Spleen (tissue), 11 donors: Measurements from ENCODE around the gene TXNRD2. TPM values are rescaled to one million over a fixed set of nuclear protein-coding genes. Genes with fewer than 3 reads are reported as not detected.

Experiments used
- DNase-seq: peaks from one replicate; pipeline ENCODE4 v3.0.0-alpha.2; 2020
- H3K27ac ChIP-seq, 8 donors: fragments of 200-600 bp; sonication (generic) in 7 of 8; 1 replicate in 4 of 8; 2 replicates in 4 of 8; pipeline versions ENCODE4 v1.5.0 to v1.8.0; 2016 to 2021; ENCODE audit warnings: inconsistent platforms in 4 of 8, mild to moderate bottlenecking in 4 of 8, moderate library complexity in 1 of 8
- H3K27me3 ChIP-seq, 7 donors: fragments of 200-600 bp; sonication (generic) in 6 of 7; replicated peaks in 1 of 7; 1 replicate in 4 of 7; 2 replicates in 3 of 7; pipeline versions ENCODE4 v1.5.0 to v1.8.0; 2016 to 2021; ENCODE audit warnings: inconsistent platforms in 3 of 7, mild to moderate bottlenecking in 1 of 7
- H3K36me3 ChIP-seq, 6 donors: fragments of 200-600 bp; sonication (generic) in 5 of 6; 1 replicate in 4 of 6; 2 replicates in 2 of 6; pipeline versions ENCODE4 v1.5.0 to v1.8.0; 2016 to 2021; ENCODE audit warnings: inconsistent platforms in 2 of 6
- H3K4me1 ChIP-seq, 6 donors: fragments of 200-600 bp; sonication (generic) in 5 of 6; 1 replicate in 3 of 6; 2 replicates in 3 of 6; pipeline versions ENCODE4 v1.5.0 to v1.8.0; 2016 to 2021; ENCODE audit warnings: inconsistent platforms in 3 of 6
- H3K4me3 ChIP-seq, 8 donors: fragments of 200-600 bp; sonication (generic) in 7 of 8; 1 replicate in 4 of 8; 2 replicates in 4 of 8; pipeline versions ENCODE4 v1.5.0 to v1.8.0; 2016 to 2021; ENCODE audit warnings: inconsistent platforms in 4 of 8, mild to moderate bottlenecking in 4 of 8, moderate library complexity in 2 of 8
- H3K9me3 ChIP-seq, 8 donors: fragments of 200-600 bp; sonication (generic) in 7 of 8; 1 replicate in 4 of 8; 2 replicates in 4 of 8; pipeline versions ENCODE4 v1.5.0 to v1.8.0; 2016 to 2021; ENCODE audit warnings: inconsistent platforms in 4 of 8
- CTCF ChIP-seq, 11 experiments: fragments of 200-600 bp in 7 of 11; fragments of 450-650 bp in 4 of 11; sonication (generic) in 4 of 11; IDR thresholded peaks in 8 of 11; conservative IDR thresholded peaks in 3 of 11; 1 replicate in 7 of 11; 2 replicates in 4 of 11; pipeline versions ENCODE4 v1.4.0 to v1.8.0; 2016 to 2021; ENCODE audit warnings: antibody characterized with exemption in 11 of 11, inconsistent platforms in 4 of 11, mild to moderate bottlenecking in 1 of 11
- POLR2A ChIP-seq, 3 donors: fragments of 450-650 bp; IDR thresholded peaks; one replicate each; pipeline ENCODE4 v1.5.1; 2017; ENCODE audit warnings: antibody characterized with exemption in 3 of 3, mild to moderate bottlenecking in 1 of 3
- POLR2AphosphoS5 ChIP-seq, 3 donors: sonication (generic); formaldehyde crosslinking; IDR thresholded peaks; one replicate each; pipeline ENCODE4 v1.5.1; 2017; ENCODE audit warnings: antibody characterized with exemption in 3 of 3
- WGBS, 5 donors: extraction: QIAGEN DNeasy Blood & Tissue Kit in 3 of 5; methylation state at CpG; one replicate each; pipeline versions ENCODE4 v1.1.5 to v1.1.7; 2013 to 2018; 5-methylcytosine and 5-hydroxymethylcytosine counted together
- intact Hi-C: fragments of 100-400 bp; cut with DNase I; formaldehyde crosslinking; loops from one replicate; pipeline ENCODE4 v1.15.0; 2023; ENCODE audit warnings: low total_unique reads
- polyA plus RNA-seq, 3 donors: library from polyadenylated mRNA; stranded (reverse); fragments of 200-250 nt; gene quantifications; one replicate each; pipeline ENCODE4 v1.2.1, GENCODE V29; 2013
- total RNA-seq, 7 donors: library from RNA; depleted of rRNA in 3 of 7; stranded (reverse); fragments of >200 nt in 3 of 7; fragmentation: NEBNext Ultra II Directional in 4 of 7; extraction: Animal tissue kit (Norgen Biotek cat#: 25700) in 4 of 7; gene quantifications; one replicate each; pipeline versions ENCODE4 v1.1.0 to v1.2.1, GENCODE V29; 2016 to 2021
- donor health status: healthy with polysubstance abuse.
- donor health status: DM: no; HTN: no; CAD: no; lungs with moderate emphysema.
- donor health status: DM: no; HTN: no; CAD: no.
- donor health status: Bipolar disorder and iron deficiency.
- donor health status: healthy.
- donor health status: DM: no; HTN: no; CAD: no.
- donor health status: DM: yes; HTN: yes; CAD: no.

TXNRD2 gene
- total and polyA plus RNA-seq, 10 donors, result 21.6 to 45.9 (median 35.5) TPM

DNA sequence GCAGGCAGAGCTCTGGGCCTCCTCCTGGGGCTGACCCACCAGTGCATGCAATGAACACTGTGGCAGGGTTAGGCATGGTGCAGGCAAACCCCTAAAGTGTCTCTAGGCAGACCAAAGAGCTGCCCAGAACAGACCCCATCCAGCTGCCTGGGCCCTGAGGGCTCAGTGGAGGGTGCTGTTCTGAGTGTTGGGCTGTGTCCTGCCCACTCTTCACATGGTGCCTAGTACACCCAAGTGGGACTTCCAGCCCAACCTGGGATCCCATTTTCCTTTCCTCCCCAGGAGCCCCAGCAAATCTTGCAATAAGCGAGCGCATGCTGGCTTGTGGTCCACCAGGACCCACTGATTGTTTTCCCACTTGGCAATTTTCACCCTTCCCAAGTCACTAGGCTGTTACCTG lies 48.6 kb upstream of the TXNRD2 start:
- H3K4me1 ChIP-seq, result peaks cover 4 to 46% (median 27%) of the 10 kb centered on the region in 6 donors
- no peaks in the 10 kb centered on the region for H3K36me3 ChIP-seq
- 50 to 97% (median 62%) methylated on average over 2 of the region's 2 CpGs for WGBS, 5 donors
- peaks cover 0 to 8% (median 0%) of the 10 kb centered on the region in 7 donors for H3K27me3 ChIP-seq
- TF ChIP-seq POLR2A (IDR thresholded peaks at IDR 0.05) (no peak), CTCF (IDR thresholded peaks at IDR 0.05 in 8 of 11, conservative IDR thresholded peaks at IDR 0.05 in 3 of 11) (no peak), POLR2AphosphoS5 (IDR thresholded peaks at IDR 0.05) (no peak)
- H3K4me3 ChIP-seq, result no peak overlapping the region
- DNase-seq, result no peak
- intact Hi-C loops, result no loop called here
- peak overlapping the region in 6 of 8 donors; percentile 40 to 86 (median 84) for H3K27ac ChIP-seq
- H3K9me3 ChIP-seq, result no peaks in the 10 kb centered on the region

GRCh38 chr22:19989725-19990067 lies 48.1 kb upstream of the TXNRD2 start:
- no peak overlapping the region for H3K4me3 ChIP-seq
- intact Hi-C loops, result no loop called here
- H3K9me3 ChIP-seq, result no peaks in the 10 kb centered on the region
- peak overlapping the region in 5 of 8 donors; percentile 83 to 86 (median 84) for H3K27ac ChIP-seq
- no peak for DNase-seq
- TF ChIP-seq POLR2A (IDR thresholded peaks at IDR 0.05) (no peak), CTCF (IDR thresholded peaks at IDR 0.05 in 8 of 11, conservative IDR thresholded peaks at IDR 0.05 in 3 of 11) (no peak), POLR2AphosphoS5 (IDR thresholded peaks at IDR 0.05) (no peak)
- H3K27me3 ChIP-seq, result peaks cover 0 to 8% (median 0%) of the 10 kb centered on the region in 7 donors
- H3K4me1 ChIP-seq, result peaks cover 4 to 47% (median 29%) of the 10 kb centered on the region in 6 donors
- H3K36me3 ChIP-seq, result no peaks in the 10 kb centered on the region
- 71 to 90% (median 85%) methylated on average over 2 to 3 of the region's 3 CpGs for WGBS, 5 donors

DNA sequence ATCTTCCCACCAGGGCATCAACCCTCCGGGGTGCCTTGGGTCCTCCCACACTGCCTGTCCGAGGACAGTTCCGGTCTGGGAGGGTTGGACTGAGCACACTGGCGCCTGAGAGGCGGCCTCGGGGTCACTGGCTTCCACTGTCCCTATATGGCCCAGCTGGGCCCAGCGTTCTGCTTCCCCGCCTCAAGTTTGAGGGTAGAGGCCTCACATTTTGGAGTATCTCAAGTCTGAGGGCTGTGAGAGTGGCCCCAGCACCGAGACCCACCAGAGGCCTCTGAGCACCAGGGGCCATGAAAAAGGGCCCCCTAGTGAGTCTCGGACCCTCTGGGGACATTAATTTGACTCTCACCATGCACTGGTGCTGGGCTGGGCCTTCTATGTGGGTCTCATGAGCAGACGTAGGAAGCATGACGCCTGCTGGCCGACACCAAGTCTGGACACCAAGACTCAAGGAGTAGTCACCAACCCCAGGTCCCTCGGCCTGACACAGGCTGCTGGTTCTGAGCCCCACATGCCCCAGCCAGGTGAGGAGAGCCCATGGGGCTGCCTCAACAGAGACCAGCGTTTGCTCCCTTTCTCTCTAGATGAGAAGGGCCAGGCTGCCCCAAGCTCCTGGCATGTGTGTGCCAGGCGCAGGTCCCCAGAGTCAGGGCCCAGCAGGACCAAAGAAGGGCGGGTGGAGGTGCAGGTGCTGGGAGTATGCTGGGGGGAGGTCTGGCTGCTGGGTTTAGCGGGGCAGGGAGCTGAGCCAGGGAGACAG lies 47.5 kb upstream of the TXNRD2 start:
- peaks cover 0 to 8% (median 0%) of the 10 kb centered on the region in 7 donors for H3K27me3 ChIP-seq
- intact Hi-C loops, result no loop called here
- peaks cover 4 to 50% (median 31%) of the 10 kb centered on the region in 6 donors for H3K4me1 ChIP-seq
- DNase-seq, result no peak
- TF ChIP-seq POLR2AphosphoS5 (IDR thresholded peaks at IDR 0.05), result peak; percentile 26 to 77 (median 64)
- TF ChIP-seq CTCF (IDR thresholded peaks at IDR 0.05 in 8 of 11, conservative IDR thresholded peaks at IDR 0.05 in 3 of 11), result no peak
- peak overlapping the region in 7 of 8 donors; percentile 61 to 86 (median 84) for H3K27ac ChIP-seq
- WGBS, 5 donors, result 74 to 84% (median 80%) methylated on average over 4 to 18 of the region's 18 CpGs
- H3K36me3 ChIP-seq, result no peaks in the 10 kb centered on the region
- H3K9me3 ChIP-seq, result no peaks in the 10 kb centered on the region
- H3K4me3 ChIP-seq, result no peak overlapping the region

DNA sequence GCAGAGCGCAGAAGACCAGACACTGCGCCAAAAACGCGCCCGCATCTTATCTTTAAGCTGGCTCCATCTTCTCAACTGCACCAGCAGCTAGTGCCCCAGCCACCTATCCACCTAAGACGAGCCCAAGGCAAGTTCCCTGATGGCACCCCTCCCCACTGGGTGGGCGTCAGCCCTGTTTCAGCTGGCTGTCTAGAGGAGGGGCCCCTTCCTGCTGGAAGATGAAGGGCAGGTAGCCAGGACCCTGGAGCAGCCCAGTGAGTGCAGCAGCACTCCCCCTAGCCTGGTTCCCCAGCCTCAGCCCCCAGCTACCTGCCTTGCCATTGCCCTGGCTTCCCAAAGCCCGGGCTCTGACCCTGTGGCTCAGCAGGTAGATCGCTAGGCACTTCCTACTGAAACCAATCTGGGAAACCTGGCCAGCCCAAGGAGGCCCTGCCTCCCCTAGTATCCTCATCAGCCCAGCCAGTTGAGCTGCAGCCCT lies 46.8 kb upstream of the TXNRD2 start:
- no peaks in the 10 kb centered on the region for H3K36me3 ChIP-seq
- H3K27me3 ChIP-seq, result peaks cover 0 to 8% (median 0%) of the 10 kb centered on the region in 7 donors
- WGBS, 5 donors, result 86 to 94% (median 90%) methylated on average over 9 of the region's 9 CpGs
- intact Hi-C loops, result no loop called here
- TF ChIP-seq POLR2A (IDR thresholded peaks at IDR 0.05) (no peak), CTCF (IDR thresholded peaks at IDR 0.05 in 8 of 11, conservative IDR thresholded peaks at IDR 0.05 in 3 of 11) (no peak), POLR2AphosphoS5 (IDR thresholded peaks at IDR 0.05) (no peak)
- H3K4me1 ChIP-seq, result peaks cover 4 to 56% (median 31%) of the 10 kb centered on the region in 6 donors
- DNase-seq, result no peak
- H3K27ac ChIP-seq, result peak overlapping the region in 5 of 8 donors; percentile 83 to 86 (median 84)
- H3K4me3 ChIP-seq, result no peak overlapping the region
- no peaks in the 10 kb centered on the region for H3K9me3 ChIP-seq
